WTC11 (cell line): ENCODE data around the gene ZNF689. TPM values are rescaled to one million over a fixed set of nuclear protein-coding genes. Genes with fewer than 3 reads are reported as not detected.

Experiments used
- ATAC-seq: fragments of 200-7000 bp; cut with Tn5 transposase; 2 replicates; pipeline ENCODE4 v1.10.0; 2021; ENCODE audit warnings: mild to moderate bottlenecking, moderate library complexity
- CTCF ChIA-PET: fragments of 300-600 bp; sonication (Branson Sonifier 250); formaldehyde crosslinking; loops from one replicate; lab custom pipeline; 2021; ENCODE audit warnings: antibody characterized with exemption; lab: Charles Lee
- POLR2A ChIA-PET: fragments of 350-600 bp; sonication (Branson Sonifier 250); formaldehyde crosslinking; loops from one replicate; lab custom pipeline; 2021; ENCODE audit warnings: antibody characterized with exemption; lab: Charles Lee
- DNase-seq: peaks from one replicate; pipeline ENCODE4 v3.0.0; 2021; ENCODE audit warnings: low spot score
- H3K27ac Mint-ChIP-seq: 2 replicates; pipeline ENCODE4 v1.8.0; 2021; ENCODE audit warnings: mixed read lengths
- H3K27me3 Mint-ChIP-seq: 2 replicates; pipeline ENCODE4 v1.8.0; 2021; ENCODE audit warnings: low read depth, mild to moderate bottlenecking, moderate library complexity, mixed read lengths
- H3K36me3 Mint-ChIP-seq: 2 replicates; pipeline ENCODE4 v1.8.0; 2021; ENCODE audit warnings: mixed read lengths
- H3K4me1 Mint-ChIP-seq: 2 replicates; pipeline ENCODE4 v1.8.0; 2022; ENCODE audit warnings: mixed read lengths
- H3K4me3 Mint-ChIP-seq: 2 replicates; pipeline ENCODE4 v1.8.0; 2021; ENCODE audit warnings: mild to moderate bottlenecking, moderate library complexity, mixed read lengths
- H3K9me3 Mint-ChIP-seq: 2 replicates; pipeline ENCODE4 v1.8.0; 2021; ENCODE audit warnings: mixed read lengths
- AFF4 ChIP-seq: sonication (generic); formaldehyde crosslinking; IDR thresholded peaks from 2 replicates; pipeline ENCODE4 v1.8.1; 2023; ENCODE audit warnings: mild to moderate bottlenecking, missing genetic modification reagents, borderline replicate concordance
- CREB1 ChIP-seq: sonication (generic); formaldehyde crosslinking; IDR thresholded peaks from 2 replicates; pipeline ENCODE4 v1.8.0; 2023; ENCODE audit warnings: mild to moderate bottlenecking, missing genetic modification reagents
- EMX1 ChIP-seq: fragments of 250-450 bp; sonication (Bioruptor Pico); IDR thresholded peaks from 2 replicates; pipeline ENCODE4 v1.8.0; 2021; ENCODE audit warnings: mild to moderate bottlenecking
- HMGA2 ChIP-seq: fragments of 250-450 bp; sonication (Bioruptor Pico); IDR thresholded peaks from 2 replicates; pipeline ENCODE4 v1.4.0; 2021; ENCODE audit warnings: mild to moderate bottlenecking, moderate library complexity
- KAT7 ChIP-seq: sonication (generic); formaldehyde crosslinking; IDR thresholded peaks from 2 replicates; pipeline ENCODE4 v1.8.1; 2023; ENCODE audit warnings: missing genetic modification reagents, mild to moderate bottlenecking, borderline replicate concordance
- NFYB ChIP-seq: sonication (generic); formaldehyde crosslinking; conservative IDR thresholded peaks from 2 replicates; pipeline ENCODE4 v1.8.0; 2022; ENCODE audit warnings: low read depth, missing genetic modification reagents
- PRRX2 ChIP-seq: fragments of 250-450 bp; sonication (Bioruptor Pico); IDR thresholded peaks from 2 replicates; pipeline ENCODE4 v1.8.0; 2021; ENCODE audit warnings: mild to moderate bottlenecking
- RORB ChIP-seq: fragments of 250-450 bp; sonication (Bioruptor Pico); IDR thresholded peaks from 2 replicates; pipeline ENCODE4 v1.9.0; 2021; ENCODE audit warnings: mild to moderate bottlenecking
- SMAD3 ChIP-seq: sonication (generic); formaldehyde crosslinking; IDR thresholded peaks from 2 replicates; pipeline ENCODE4 v1.8.0; 2022; ENCODE audit warnings: missing genetic modification reagents, mild to moderate bottlenecking, borderline replicate concordance
- SOX15 ChIP-seq: fragments of 250-450 bp; sonication (Bioruptor Pico); IDR thresholded peaks from 2 replicates; pipeline ENCODE4 v1.9.0; 2021; ENCODE audit warnings: mild to moderate bottlenecking
- SP1 ChIP-seq: sonication (generic); formaldehyde crosslinking; conservative IDR thresholded peaks from 2 replicates; pipeline ENCODE4 v1.8.1; 2022; ENCODE audit warnings: missing genetic modification reagents
- TCF7 ChIP-seq: sonication (generic); formaldehyde crosslinking; IDR thresholded peaks from 2 replicates; pipeline ENCODE4 v1.8.0; 2022; ENCODE audit warnings: mild to moderate bottlenecking, low read depth, missing genetic modification reagents, moderate library complexity
- ZNF121 ChIP-seq: sonication (generic); formaldehyde crosslinking; IDR thresholded peaks from 2 replicates; pipeline ENCODE4 v1.8.0; 2023; ENCODE audit warnings: missing genetic modification reagents
- ZNF232 ChIP-seq: sonication (generic); formaldehyde crosslinking; IDR thresholded peaks from 2 replicates; pipeline ENCODE4 v1.8.0; 2022; ENCODE audit warnings: mild to moderate bottlenecking, missing genetic modification reagents
- ZNF423 ChIP-seq: fragments of 250-450 bp; sonication (Bioruptor Pico); IDR thresholded peaks from 2 replicates; pipeline ENCODE4 v2.1.2; 2022; ENCODE audit warnings: mild to moderate bottlenecking, moderate library complexity
- total RNA-seq: library from RNA; stranded (reverse); gene quantifications from 3 replicates; pipeline ENCODE4 v1.2.3, GENCODE V29; 2021
- TF ChIP-seq, protein P1 (sequence below): sonication (generic); formaldehyde crosslinking; IDR thresholded peaks from 2 replicates; pipeline ENCODE4 v1.8.1; 2023; ENCODE audit warnings: mild to moderate bottlenecking, missing genetic modification reagents
- TF ChIP-seq, protein P2 (sequence below): sonication (generic); formaldehyde crosslinking; IDR thresholded peaks from 2 replicates; pipeline ENCODE4 v1.8.0; 2023; ENCODE audit warnings: missing genetic modification reagents
- TF ChIP-seq, protein P3 (sequence below): fragments of 250-450 bp; sonication (Bioruptor Pico); conservative IDR thresholded peaks from 2 replicates; pipeline ENCODE4 v1.9.0; 2021; ENCODE audit warnings: mild to moderate bottlenecking
- TF ChIP-seq, protein P4 (sequence below): sonication (generic); formaldehyde crosslinking; IDR thresholded peaks from 2 replicates; pipeline ENCODE4 v1.8.1; 2023; ENCODE audit warnings: mild to moderate bottlenecking, missing genetic modification reagents, moderate library complexity
- TF ChIP-seq, protein P5 (sequence below): sonication (generic); formaldehyde crosslinking; IDR thresholded peaks from 2 replicates; pipeline ENCODE4 v1.8.0; 2023; ENCODE audit warnings: mild to moderate bottlenecking, missing genetic modification reagents
- TF ChIP-seq, protein P6 (sequence below): sonication (generic); formaldehyde crosslinking; IDR thresholded peaks from 2 replicates; pipeline ENCODE4 v1.8.0; 2022; ENCODE audit warnings: mild to moderate bottlenecking, missing genetic modification reagents

ZNF689 gene
- total RNA-seq, 1 experiment from 2014 or later, result 13.2 TPM

- Mint-ChIP-seq H3K9me3 (no peaks in the 10 kb centered on the region), H3K27ac (no peak overlapping the region), H3K4me3 (no peak overlapping the region), H3K36me3 (no peaks in the 10 kb centered on the region), H3K4me1 (peaks cover 18% of the 10 kb centered on the region)
- ChIA-PET POLR2A (interaction anchor here (0.9 kb wide), 1 partner anchor 38 kb away, joined by 3 read pairs; no protein-coding TSS in a partner anchor), CTCF (interaction anchor here (0.9 to 1.4 kb wide), 5 partner anchors 8 to 136 kb away, joined by 3 to 7 read pairs (median 4); partner anchors contain the start of gene DCTPP1)
- TF ChIP-seq ZNF121 (CRISPR knock-in tag), result no peak
- TF ChIP-seq, protein P1, sequence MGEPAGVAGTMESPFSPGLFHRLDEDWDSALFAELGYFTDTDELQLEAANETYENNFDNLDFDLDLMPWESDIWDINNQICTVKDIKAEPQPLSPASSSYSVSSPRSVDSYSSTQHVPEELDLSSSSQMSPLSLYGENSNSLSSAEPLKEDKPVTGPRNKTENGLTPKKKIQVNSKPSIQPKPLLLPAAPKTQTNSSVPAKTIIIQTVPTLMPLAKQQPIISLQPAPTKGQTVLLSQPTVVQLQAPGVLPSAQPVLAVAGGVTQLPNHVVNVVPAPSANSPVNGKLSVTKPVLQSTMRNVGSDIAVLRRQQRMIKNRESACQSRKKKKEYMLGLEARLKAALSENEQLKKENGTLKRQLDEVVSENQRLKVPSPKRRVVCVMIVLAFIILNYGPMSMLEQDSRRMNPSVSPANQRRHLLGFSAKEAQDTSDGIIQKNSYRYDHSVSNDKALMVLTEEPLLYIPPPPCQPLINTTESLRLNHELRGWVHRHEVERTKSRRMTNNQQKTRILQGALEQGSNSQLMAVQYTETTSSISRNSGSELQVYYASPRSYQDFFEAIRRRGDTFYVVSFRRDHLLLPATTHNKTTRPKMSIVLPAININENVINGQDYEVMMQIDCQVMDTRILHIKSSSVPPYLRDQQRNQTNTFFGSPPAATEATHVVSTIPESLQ (CRISPR knock-in tag), result no peak
- TF ChIP-seq RORB (CRISPR knock-in tag), result no peak
- TF ChIP-seq SP1 (CRISPR knock-in tag), result no peak
- TF ChIP-seq CREB1 (CRISPR knock-in tag), result no peak
- TF ChIP-seq, all 79 proteins: peak for 0
- H3K27me3 Mint-ChIP-seq, result peaks cover 21% of the 10 kb centered on the region
- ATAC-seq, result no peak
- no peak for DNase-seq
Measured at GRCh38 chr16:30565526-30565925, 44.7 kb downstream of the ZNF689 start.

DNA sequence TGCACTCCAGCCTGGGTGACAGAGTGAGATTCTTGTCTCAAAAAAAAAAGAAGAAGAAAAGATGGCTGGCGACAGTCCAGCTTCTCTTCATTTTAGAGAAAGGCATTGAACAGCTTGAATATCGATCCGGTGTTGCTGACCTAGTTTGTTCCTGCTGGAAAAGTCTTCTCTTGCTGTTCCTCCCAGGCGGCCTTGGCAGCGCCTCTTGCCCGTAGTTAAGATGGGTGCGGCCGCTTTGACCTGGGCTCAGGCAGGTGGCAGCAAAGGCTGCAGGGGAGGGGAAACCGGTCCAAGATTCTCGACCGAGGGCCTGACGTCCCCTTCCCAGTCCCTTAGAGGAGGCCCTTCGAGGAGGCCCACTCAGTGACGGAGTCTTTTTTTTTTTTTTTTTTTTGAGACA is 48.2 kb downstream of the ZNF689 start:
- no peaks in the 10 kb centered on the region for H3K9me3 Mint-ChIP-seq
- CTCF ChIA-PET, result interaction anchor here (0.6 to 2.2 kb wide), 8 partner anchors 10 to 329 kb away, joined by 3 to 14 read pairs (median 4); partner anchors contain the start of genes DCTPP1, ZNF688 and ZNF747
- TF ChIP-seq SOX15 (no peak), HMGA2 (CRISPR knock-in tag) (no peak), ZNF423 (CRISPR knock-in tag) (no peak), ZNF232 (CRISPR knock-in tag) (no peak), SMAD3 (CRISPR knock-in tag) (no peak), AFF4 (CRISPR knock-in tag) (no peak), PRRX2 (CRISPR knock-in tag) (no peak), EMX1 (CRISPR knock-in tag) (no peak), NFYB (CRISPR knock-in tag) (no peak), KAT7 (CRISPR knock-in tag) (no peak), TCF7 (CRISPR knock-in tag) (no peak)
- TF ChIP-seq, protein P2, sequence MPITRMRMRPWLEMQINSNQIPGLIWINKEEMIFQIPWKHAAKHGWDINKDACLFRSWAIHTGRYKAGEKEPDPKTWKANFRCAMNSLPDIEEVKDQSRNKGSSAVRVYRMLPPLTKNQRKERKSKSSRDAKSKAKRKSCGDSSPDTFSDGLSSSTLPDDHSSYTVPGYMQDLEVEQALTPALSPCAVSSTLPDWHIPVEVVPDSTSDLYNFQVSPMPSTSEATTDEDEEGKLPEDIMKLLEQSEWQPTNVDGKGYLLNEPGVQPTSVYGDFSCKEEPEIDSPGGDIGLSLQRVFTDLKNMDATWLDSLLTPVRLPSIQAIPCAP (CRISPR knock-in tag), result no peak
- TF ChIP-seq, protein P3, sequence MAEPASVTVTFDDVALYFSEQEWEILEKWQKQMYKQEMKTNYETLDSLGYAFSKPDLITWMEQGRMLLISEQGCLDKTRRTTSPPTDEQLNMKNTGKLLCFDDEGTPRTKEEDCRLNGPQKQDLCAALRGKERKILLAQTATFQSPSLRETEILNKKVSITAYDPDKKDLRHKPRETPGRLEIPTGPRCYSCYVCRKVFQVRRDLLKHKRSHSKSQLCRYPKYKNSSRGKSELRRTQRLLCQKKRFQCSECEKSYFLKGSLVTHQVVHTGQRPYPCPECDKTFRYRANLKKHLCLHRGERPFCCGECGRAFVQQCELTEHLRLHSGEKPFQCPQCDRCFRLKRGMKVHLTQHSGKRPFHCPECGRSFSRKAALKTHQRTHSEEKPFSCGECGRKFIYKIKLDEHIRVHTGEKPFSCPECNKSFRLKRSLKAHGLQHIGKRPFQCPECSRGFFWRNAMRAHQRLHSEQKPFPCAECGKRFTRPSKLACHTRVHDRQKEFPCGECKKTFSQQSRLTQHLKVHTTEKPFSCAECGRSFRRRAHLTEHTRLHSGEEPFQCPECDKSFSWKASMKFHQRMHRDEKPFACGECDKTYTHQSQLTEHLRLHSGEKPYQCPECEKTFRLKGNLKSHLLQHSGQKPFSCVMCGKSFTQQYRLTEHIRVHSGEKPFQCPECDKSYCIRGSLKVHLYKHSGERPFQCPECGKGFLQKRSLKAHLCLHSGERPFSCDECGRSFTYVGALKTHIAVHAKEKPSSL (CRISPR knock-in tag), result no peak
- TF ChIP-seq, protein P4, sequence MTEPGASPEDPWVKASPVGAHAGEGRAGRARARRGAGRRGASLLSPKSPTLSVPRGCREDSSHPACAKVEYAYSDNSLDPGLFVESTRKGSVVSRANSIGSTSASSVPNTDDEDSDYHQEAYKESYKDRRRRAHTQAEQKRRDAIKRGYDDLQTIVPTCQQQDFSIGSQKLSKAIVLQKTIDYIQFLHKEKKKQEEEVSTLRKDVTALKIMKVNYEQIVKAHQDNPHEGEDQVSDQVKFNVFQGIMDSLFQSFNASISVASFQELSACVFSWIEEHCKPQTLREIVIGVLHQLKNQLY (CRISPR knock-in tag), result no peak
- TF ChIP-seq, protein P5, sequence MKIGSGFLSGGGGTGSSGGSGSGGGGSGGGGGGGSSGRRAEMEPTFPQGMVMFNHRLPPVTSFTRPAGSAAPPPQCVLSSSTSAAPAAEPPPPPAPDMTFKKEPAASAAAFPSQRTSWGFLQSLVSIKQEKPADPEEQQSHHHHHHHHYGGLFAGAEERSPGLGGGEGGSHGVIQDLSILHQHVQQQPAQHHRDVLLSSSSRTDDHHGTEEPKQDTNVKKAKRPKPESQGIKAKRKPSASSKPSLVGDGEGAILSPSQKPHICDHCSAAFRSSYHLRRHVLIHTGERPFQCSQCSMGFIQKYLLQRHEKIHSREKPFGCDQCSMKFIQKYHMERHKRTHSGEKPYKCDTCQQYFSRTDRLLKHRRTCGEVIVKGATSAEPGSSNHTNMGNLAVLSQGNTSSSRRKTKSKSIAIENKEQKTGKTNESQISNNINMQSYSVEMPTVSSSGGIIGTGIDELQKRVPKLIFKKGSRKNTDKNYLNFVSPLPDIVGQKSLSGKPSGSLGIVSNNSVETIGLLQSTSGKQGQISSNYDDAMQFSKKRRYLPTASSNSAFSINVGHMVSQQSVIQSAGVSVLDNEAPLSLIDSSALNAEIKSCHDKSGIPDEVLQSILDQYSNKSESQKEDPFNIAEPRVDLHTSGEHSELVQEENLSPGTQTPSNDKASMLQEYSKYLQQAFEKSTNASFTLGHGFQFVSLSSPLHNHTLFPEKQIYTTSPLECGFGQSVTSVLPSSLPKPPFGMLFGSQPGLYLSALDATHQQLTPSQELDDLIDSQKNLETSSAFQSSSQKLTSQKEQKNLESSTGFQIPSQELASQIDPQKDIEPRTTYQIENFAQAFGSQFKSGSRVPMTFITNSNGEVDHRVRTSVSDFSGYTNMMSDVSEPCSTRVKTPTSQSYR, result no peak
- TF ChIP-seq, protein P6, sequence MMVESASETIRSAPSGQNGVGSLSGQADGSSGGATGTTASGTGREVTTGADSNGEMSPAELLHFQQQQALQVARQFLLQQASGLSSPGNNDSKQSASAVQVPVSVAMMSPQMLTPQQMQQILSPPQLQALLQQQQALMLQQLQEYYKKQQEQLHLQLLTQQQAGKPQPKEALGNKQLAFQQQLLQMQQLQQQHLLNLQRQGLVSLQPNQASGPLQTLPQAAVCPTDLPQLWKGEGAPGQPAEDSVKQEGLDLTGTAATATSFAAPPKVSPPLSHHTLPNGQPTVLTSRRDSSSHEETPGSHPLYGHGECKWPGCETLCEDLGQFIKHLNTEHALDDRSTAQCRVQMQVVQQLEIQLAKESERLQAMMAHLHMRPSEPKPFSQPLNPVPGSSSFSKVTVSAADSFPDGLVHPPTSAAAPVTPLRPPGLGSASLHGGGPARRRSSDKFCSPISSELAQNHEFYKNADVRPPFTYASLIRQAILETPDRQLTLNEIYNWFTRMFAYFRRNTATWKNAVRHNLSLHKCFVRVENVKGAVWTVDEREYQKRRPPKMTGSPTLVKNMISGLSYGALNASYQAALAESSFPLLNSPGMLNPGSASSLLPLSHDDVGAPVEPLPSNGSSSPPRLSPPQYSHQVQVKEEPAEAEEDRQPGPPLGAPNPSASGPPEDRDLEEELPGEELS (CRISPR knock-in tag), result no peak
- TF ChIP-seq, all 79 proteins: peak for 0
- Mint-ChIP-seq H3K36me3 (no peaks in the 10 kb centered on the region), H3K27me3 (peaks cover 21% of the 10 kb centered on the region), H3K4me3 (peak overlapping the region; percentile 71), H3K4me1 (peaks cover 19% of the 10 kb centered on the region), H3K27ac (no peak overlapping the region)
- DNase-seq, result no peak
- no peak for ATAC-seq
- POLR2A ChIA-PET, result no interaction called here
